ENCODE data around the gene PRSS57. TPM values are rescaled to one million over a fixed set of nuclear protein-coding genes. Genes with fewer than 3 reads are reported as not detected.

Gene PRSS57
- not detected in 2 replicates for total RNA-seq

GRCh38 chr19:695352-695949 is at the start of gene PRSS57:
PRSS57 (minus strand) TSS chr19:695452; CDS start chr19:695430, 22 bp downstream.

GRCh38 chr19:708154-709143 is 13.2 kb upstream of the PRSS57 start, which contains the start of gene PALM:
PALM (plus strand) TSS chr19:708935; CDS start chr19:709147, 212 bp downstream.

GRCh38 chr19:676339-677105 is 18.7 kb downstream of the PRSS57 start, which contains the start of gene FSTL3:
FSTL3 (plus strand) TSS chr19:676392; CDS start chr19:676424, 32 bp downstream.

GRCh38 chr19:662962-663681 is 32.1 kb downstream of the PRSS57 start, which contains the start of gene RNF126:
RNF126 (minus strand) TSS chr19:663214; CDS start chr19:663121, 93 bp downstream.

GRCh38 chr19:639253-640160 is 55.7 kb downstream of the PRSS57 start, which contains the start of gene FGF22:
FGF22 (plus strand) TSS chr19:639879; CDS start chr19:639926, 47 bp downstream.

Other genes with a start within 250 kb of the PRSS57 start
- gene SHC2, start 234.4 kb downstream of the PRSS57 start, total RNA-seq = 0.07 and 0.14 TPM in 2 replicates
- gene MADCAM1, start 199.0 kb downstream of the PRSS57 start, total RNA-seq = 0.14 TPM in 1 of 2 replicates, not detected in the other
- 37.6 and 38.8 TPM in 2 replicates for gene TPGS1, start 188.0 kb downstream of the PRSS57 start, total RNA-seq
- 94.9 and 162 TPM in 2 replicates for gene CDC34, start 163.7 kb downstream of the PRSS57 start, total RNA-seq
- 0.37 TPM in 1 of 2 replicates, not detected in the other for gene GZMM, start 151.4 kb downstream of the PRSS57 start, total RNA-seq
- 634 and 675 TPM in 2 replicates for gene BSG, start 122.9 kb downstream of the PRSS57 start, total RNA-seq
- gene HCN2, start 105.6 kb downstream of the PRSS57 start, total RNA-seq = 0.63 and 0.98 TPM in 2 replicates
- 35.1 and 38.7 TPM in 2 replicates for gene POLRMT, start 61.9 kb downstream of the PRSS57 start, total RNA-seq
- gene FGF22, start 55.6 kb downstream of the PRSS57 start, total RNA-seq = not detected in 2 replicates
- 139 and 142 TPM in 2 replicates for gene RNF126, start 32.2 kb downstream of the PRSS57 start, total RNA-seq
- gene FSTL3, start 19.1 kb downstream of the PRSS57 start, total RNA-seq = 207 and 297 TPM in 2 replicates
- gene PALM, start 13.5 kb upstream of the PRSS57 start, total RNA-seq = 6.7 TPM in 2 replicates
- 73.5 and 106 TPM in 2 replicates for gene MISP, start 55.7 kb upstream of the PRSS57 start, total RNA-seq
- gene PTBP1, start 102.0 kb upstream of the PRSS57 start, total RNA-seq = 154 and 246 TPM in 2 replicates
- gene PLPPR3, start 126.5 kb upstream of the PRSS57 start, total RNA-seq = 0.56 TPM in 2 replicates
- gene AZU1, start 132.4 kb upstream of the PRSS57 start, total RNA-seq = not detected in 2 replicates
- gene PRTN3, start 145.5 kb upstream of the PRSS57 start, total RNA-seq = 0.49 TPM in 1 of 2 replicates, not detected in the other
- not detected in 2 replicates for gene ELANE, start 156.9 kb upstream of the PRSS57 start, total RNA-seq
- gene CFD, start 164.2 kb upstream of the PRSS57 start, total RNA-seq = 3.5 and 6.6 TPM in 2 replicates
- 47.1 and 48.6 TPM in 2 replicates for gene MED16, start 197.7 kb upstream of the PRSS57 start, total RNA-seq
- gene RNU6-9, start 198.0 kb upstream of the PRSS57 start, total RNA-seq = not detected in 2 replicates
- 57.1 and 58.6 TPM in 2 replicates for gene R3HDM4, start 217.8 kb upstream of the PRSS57 start, total RNA-seq
- 0.14 TPM in 1 of 2 replicates, not detected in the other for gene KISS1R, start 221.9 kb upstream of the PRSS57 start, total RNA-seq
- gene ARID3A, start 230.6 kb upstream of the PRSS57 start, total RNA-seq = 5.3 and 13.5 TPM in 2 replicates

All from airway epithelial cell (primary cell).